GM12878 (cell line): ENCODE measurements around the gene MAPKAPK2. TPM values are rescaled to one million over a fixed set of nuclear protein-coding genes. Genes with fewer than 3 reads are reported as not detected.

Experiments
- CEBPB ChIP-seq, 2 experiments: fragments of 150-350 bp in 1 of 2; IDR thresholded peaks; 2 replicates each; pipeline ENCODE4 v1.6.1; 2012 to 2014; ENCODE audit warnings: low read depth in 2 of 2, low read length in 2 of 2, borderline replicate concordance in 1 of 2, inconsistent platforms in 1 of 2
- CREB1 ChIP-seq: IDR thresholded peaks from 2 replicates; pipeline ENCODE4 v1.6.1; 2012; ENCODE audit warnings: low read depth, mild to moderate bottlenecking, inconsistent platforms
- ELK1 ChIP-seq: IDR thresholded peaks from 2 replicates; pipeline ENCODE4 v1.6.1; 2012; ENCODE audit warnings: low read depth, low read length, improper control_type of control experiment
- RAD51 ChIP-seq: fragments of 450-650 bp; IDR thresholded peaks from 2 replicates; pipeline ENCODE4 v1.6.1; 2016; ENCODE audit warnings: moderate library complexity, mild to moderate bottlenecking, inconsistent platforms
- SMARCA5 ChIP-seq: fragments of 450-650 bp; IDR thresholded peaks from 2 replicates; pipeline ENCODE4 v1.6.1; 2017; ENCODE audit warnings: mild to moderate bottlenecking
- ZBED1 ChIP-seq: IDR thresholded peaks from 2 replicates; pipeline ENCODE4 v1.6.1; 2016; ENCODE audit warnings: borderline replicate concordance
- ZBTB11 ChIP-seq: fragments of 450-650 bp; formaldehyde crosslinking; IDR thresholded peaks from 2 replicates; pipeline ENCODE4 v1.5.0; 2022; ENCODE audit warnings: mild to moderate bottlenecking, missing genetic modification characterization
- ZBTB40 ChIP-seq: fragments of 450-650 bp; IDR thresholded peaks from 2 replicates; pipeline ENCODE4 v1.6.1; 2016; ENCODE audit warnings: mild to moderate bottlenecking, moderate library complexity, borderline replicate concordance
- ZNF217 ChIP-seq: fragments of 450-650 bp; IDR thresholded peaks from 2 replicates; pipeline ENCODE4 v1.6.1; 2017; ENCODE audit warnings: antibody characterized with exemption, mild to moderate bottlenecking
- polyA plus RNA-seq, 11 experiments: library from polyadenylated mRNA; depleted of rRNA in 4 of 11; unstranded in 6 of 11; stranded (reverse) in 5 of 11; fragments of >200 nt; fragmentation: Nextera tagmentation in 4 of 11; fragmentation: Illumina TruSeq in 1 of 11; extraction: Ambion mirVana in 4 of 11; extraction: Trizol in 1 of 11; gene quantifications; 1 replicate in 1 of 11; 2 replicates in 10 of 11; pipeline versions ENCODE4 v1.2.1 to v1.2.3, GENCODE V29; 2011 to 2016; ENCODE audit warnings: inconsistent platforms in 2 of 11, missing spikeins in 2 of 11, low read depth in 1 of 11
- total RNA-seq, 4 experiments: library from RNA; depleted of rRNA in 3 of 4; stranded (reverse); fragments of >200 nt in 3 of 4; fragmentation: Illumina TruSeq in 1 of 4; extraction: Trizol in 1 of 4; gene quantifications; 2 replicates each; pipeline versions ENCODE4 v1.2.1 to v1.2.3, GENCODE V29; 2013 to 2021

MAPKAPK2 gene
- total and polyA plus RNA-seq, 10 of the 15 experiments (the other 5 are each of a cell fraction or from before 2014, with no cell fraction given): 0.72 to 92.2 (median 49.3) TPM

- TF ChIP-seq ZBTB40 (no peak), ELK1 (no peak), ZBED1 (no peak), SMARCA5 (no peak), CREB1 (no peak), ZNF217 (no peak), ZBTB11 (CRISPR knock-in tag) (no peak), RAD51 (no peak), CEBPB (IDR thresholded peaks at IDR 0.05; ENCODE audit: borderline replicate concordance in 1 of 2, low read depth in 2 of 2, low read length in 2 of 2) (no peak)
Measured at GRCh38 chr1:206729050-206729449, 44.3 kb downstream of the MAPKAPK2 start (continued).
